Liver (tissue), 9 donors: ENCODE results near the gene PRDX6. TPM values are rescaled to one million over a fixed set of nuclear protein-coding genes. Genes with fewer than 3 reads are reported as not detected.

ENCODE experiments used
- DNase-seq: peaks from one replicate; pipeline ENCODE4 v3.0.0-alpha.2; 2017; ENCODE audit warnings: low spot score
- H3K27ac ChIP-seq, 2 donors: one replicate each; pipeline ENCODE4 v1.7.0; 2013; ENCODE audit warnings: inconsistent platforms in 2 of 2, low read length in 2 of 2, control low read depth in 1 of 2, low read depth in 1 of 2, mild to moderate bottlenecking in 1 of 2
- H3K27me3 ChIP-seq, 4 donors: one replicate each; pipeline versions ENCODE4 v1.6.1 to v1.7.0; 2013; ENCODE audit warnings: low read length in 3 of 4, inconsistent platforms in 1 of 4, mild to moderate bottlenecking in 1 of 4, moderate library complexity in 1 of 4; ENCODE audit not compliant: control insufficient read depth in 4 of 4, insufficient read depth in 4 of 4
- H3K36me3 ChIP-seq, 4 donors: one replicate each; pipeline versions ENCODE4 v1.6.1 to v1.7.0; 2013; ENCODE audit warnings: low read length in 3 of 4, mild to moderate bottlenecking in 3 of 4, low read depth in 1 of 4, moderate library complexity in 1 of 4; ENCODE audit not compliant: control insufficient read depth in 4 of 4, insufficient read depth in 3 of 4
- H3K4me1 ChIP-seq, 4 donors: one replicate each; pipeline versions ENCODE4 v1.6.1 to v1.7.0; 2013; ENCODE audit warnings: low read length in 3 of 4, mild to moderate bottlenecking in 3 of 4, moderate library complexity in 1 of 4; ENCODE audit not compliant: control insufficient read depth in 4 of 4, insufficient read depth in 4 of 4
- H3K4me3 ChIP-seq, 3 donors: one replicate each; pipeline versions ENCODE4 v1.6.1 to v1.7.0; 2013; ENCODE audit warnings: low read length in 3 of 3, control low read depth in 1 of 3, low read depth in 1 of 3, mild to moderate bottlenecking in 1 of 3
- H3K9ac ChIP-seq, 2 donors: one replicate each; pipeline ENCODE4 v1.7.0; 2013; ENCODE audit warnings: low read length in 2 of 2, mild to moderate bottlenecking in 2 of 2, moderate library complexity in 2 of 2, control low read depth in 1 of 2, low read depth in 1 of 2
- H3K9me3 ChIP-seq, 4 donors: one replicate each; pipeline versions ENCODE4 v1.6.1 to v1.7.0; 2013; ENCODE audit warnings: low read length in 3 of 4; ENCODE audit not compliant: control insufficient read depth in 4 of 4
- ATF3 ChIP-seq: IDR thresholded peaks from 2 replicates; pipeline ENCODE4 v1.6.1; 2016; ENCODE audit warnings: antibody characterized with exemption
- EGR1 ChIP-seq, 2 donors: IDR thresholded peaks; 2 replicates each; pipeline ENCODE4 v1.6.1; 2016 to 2018; ENCODE audit warnings: antibody characterized with exemption in 2 of 2, low read depth in 2 of 2
- FOXA1 ChIP-seq: IDR thresholded peaks from 2 replicates; pipeline ENCODE4 v1.6.1; 2016; ENCODE audit warnings: antibody characterized with exemption
- FOXA2 ChIP-seq: IDR thresholded peaks from 2 replicates; pipeline ENCODE4 v1.6.1; 2016; ENCODE audit warnings: antibody characterized with exemption
- GABPA ChIP-seq, 2 donors: IDR thresholded peaks in 1 of 2; conservative IDR thresholded peaks in 1 of 2; 2 replicates each; pipeline ENCODE4 v1.6.1; 2016; ENCODE audit warnings: antibody characterized with exemption in 2 of 2, mild to moderate bottlenecking in 1 of 2, moderate library complexity in 1 of 2
- HNF4A ChIP-seq, 2 donors: conservative IDR thresholded peaks; 2 replicates each; pipeline ENCODE4 v1.6.1; 2016; ENCODE audit warnings: antibody characterized with exemption in 2 of 2, mild to moderate bottlenecking in 2 of 2
- HNF4G ChIP-seq: IDR thresholded peaks from 2 replicates; pipeline ENCODE4 v1.6.1; 2016; ENCODE audit warnings: antibody characterized with exemption
- JUND ChIP-seq, 2 donors: IDR thresholded peaks; 2 replicates each; pipeline ENCODE4 v1.6.1; 2016; ENCODE audit warnings: antibody characterized with exemption in 2 of 2
- NR2F2 ChIP-seq: IDR thresholded peaks from 2 replicates; pipeline ENCODE4 v1.6.1; 2016; ENCODE audit warnings: antibody characterized with exemption
- RAD21 ChIP-seq, 2 donors: IDR thresholded peaks; 2 replicates each; pipeline ENCODE4 v1.6.1; 2016; ENCODE audit warnings: antibody characterized with exemption in 2 of 2, mild to moderate bottlenecking in 2 of 2
- RXRA ChIP-seq, 2 donors: IDR thresholded peaks; 2 replicates each; pipeline ENCODE4 v1.6.1; 2017 to 2018; ENCODE audit warnings: antibody characterized with exemption in 2 of 2, mild to moderate bottlenecking in 1 of 2
- SP1 ChIP-seq: IDR thresholded peaks from 2 replicates; pipeline ENCODE4 v1.6.1; 2018; ENCODE audit warnings: antibody characterized with exemption, mild to moderate bottlenecking
- TAF1 ChIP-seq: conservative IDR thresholded peaks from 2 replicates; pipeline ENCODE4 v1.6.1; 2016; ENCODE audit warnings: antibody characterized with exemption, mild to moderate bottlenecking
- YY1 ChIP-seq: IDR thresholded peaks from 2 replicates; pipeline ENCODE4 v1.6.1; 2016; ENCODE audit warnings: antibody characterized with exemption, mild to moderate bottlenecking
- WGBS: extraction: QIAGEN DNeasy Blood & Tissue Kit; methylation state at CpG from one replicate; pipeline ENCODE4 v1.1.7; 2013; 5-methylcytosine and 5-hydroxymethylcytosine counted together
- polyA plus RNA-seq, 2 donors: library from polyadenylated mRNA; stranded (reverse) in 1 of 2; unstranded in 1 of 2; fragments of 200-250 nt in 1 of 2; fragments of >200 nt in 1 of 2; fragmentation: Nextera tagmentation in 1 of 2; extraction: Ambion mirVana in 1 of 2; gene quantifications; one replicate each; pipeline versions ENCODE4 v1.2.1 to v1.2.3, GENCODE V29; 2013 to 2015
- total RNA-seq, 2 donors: library from RNA; depleted of rRNA; stranded (reverse); fragments of >200 nt; gene quantifications; one replicate each; pipeline ENCODE4 v1.2.3, GENCODE V29; 2014
- TF ChIP-seq, protein P1 (sequence below): fragments of 150-350 bp; IDR thresholded peaks from 2 replicates; pipeline ENCODE4 v1.5.1; 2017; ENCODE audit warnings: improper control_type of control experiment, low read depth, low read length; ENCODE audit not compliant: missing input control
- TF ChIP-seq, protein P2 (sequence below): IDR thresholded peaks from 2 replicates; pipeline ENCODE4 v1.6.1; 2016; ENCODE audit warnings: antibody characterized with exemption, mild to moderate bottlenecking
- TF ChIP-seq, protein P3 (sequence below): IDR thresholded peaks from 2 replicates; pipeline ENCODE4 v1.6.1; 2016; ENCODE audit warnings: antibody characterized with exemption
- donor health status: healthy.
- donor health status: healthy.
- donor health status: healthy.
- donor health status: healthy.
- donor health status: healthy.

PRDX6 gene
- total and polyA plus RNA-seq, 4 donors, result 147 to 370 (median 240) TPM

DNA sequence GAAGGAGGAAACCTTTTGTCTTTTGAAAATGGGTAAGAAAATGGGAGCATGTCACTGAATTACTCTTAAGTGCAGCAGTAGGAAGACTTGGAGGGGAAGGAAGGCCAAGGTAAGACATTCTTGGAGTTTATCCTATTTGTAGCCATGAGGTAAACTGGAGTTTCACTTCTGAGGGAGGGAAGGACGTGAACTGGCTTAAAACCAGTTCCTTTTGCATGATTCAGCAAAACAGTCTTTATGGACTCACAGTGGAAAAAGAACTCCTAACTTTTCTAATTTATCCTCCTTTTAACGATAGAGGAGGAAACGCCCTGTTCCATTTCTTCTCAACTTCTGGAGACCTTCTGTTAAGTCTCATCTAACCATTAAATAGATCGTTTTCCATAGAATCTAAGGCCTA is 2.5 kb downstream of the PRDX6 start:
- H3K27ac ChIP-seq, result peak overlapping the region; percentile 17 to 45
- 65% methylated on average over 4 of the region's 4 CpGs for WGBS
- H3K36me3 ChIP-seq, result peaks cover 8 to 36% (median 31%) of the 10 kb centered on the region in 4 donors
- no peaks in the 10 kb centered on the region for H3K9me3 ChIP-seq
- peak overlapping the region in 1 of 2 donors; percentile 84 for H3K9ac ChIP-seq
- no peaks in the 10 kb centered on the region for H3K27me3 ChIP-seq
- no peak for DNase-seq
- TF ChIP-seq ATF3 (no peak), FOXA2 (no peak), JUND (IDR thresholded peaks at IDR 0.05) (no peak), FOXA1 (no peak), TAF1 (no peak), RXRA (IDR thresholded peaks at IDR 0.05) (no peak), YY1 (no peak), HNF4G (no peak), HNF4A (conservative IDR thresholded peaks at IDR 0.05) (no peak), GABPA (IDR thresholded peaks at IDR 0.05 in 1 of 2, conservative IDR thresholded peaks at IDR 0.05 in 1 of 2) (no peak), EGR1 (IDR thresholded peaks at IDR 0.05; ENCODE audit: low read depth in 2 of 2) (no peak)
- TF ChIP-seq, protein P1, sequence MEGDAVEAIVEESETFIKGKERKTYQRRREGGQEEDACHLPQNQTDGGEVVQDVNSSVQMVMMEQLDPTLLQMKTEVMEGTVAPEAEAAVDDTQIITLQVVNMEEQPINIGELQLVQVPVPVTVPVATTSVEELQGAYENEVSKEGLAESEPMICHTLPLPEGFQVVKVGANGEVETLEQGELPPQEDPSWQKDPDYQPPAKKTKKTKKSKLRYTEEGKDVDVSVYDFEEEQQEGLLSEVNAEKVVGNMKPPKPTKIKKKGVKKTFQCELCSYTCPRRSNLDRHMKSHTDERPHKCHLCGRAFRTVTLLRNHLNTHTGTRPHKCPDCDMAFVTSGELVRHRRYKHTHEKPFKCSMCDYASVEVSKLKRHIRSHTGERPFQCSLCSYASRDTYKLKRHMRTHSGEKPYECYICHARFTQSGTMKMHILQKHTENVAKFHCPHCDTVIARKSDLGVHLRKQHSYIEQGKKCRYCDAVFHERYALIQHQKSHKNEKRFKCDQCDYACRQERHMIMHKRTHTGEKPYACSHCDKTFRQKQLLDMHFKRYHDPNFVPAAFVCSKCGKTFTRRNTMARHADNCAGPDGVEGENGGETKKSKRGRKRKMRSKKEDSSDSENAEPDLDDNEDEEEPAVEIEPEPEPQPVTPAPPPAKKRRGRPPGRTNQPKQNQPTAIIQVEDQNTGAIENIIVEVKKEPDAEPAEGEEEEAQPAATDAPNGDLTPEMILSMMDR, result no peak
- TF ChIP-seq, protein P2, sequence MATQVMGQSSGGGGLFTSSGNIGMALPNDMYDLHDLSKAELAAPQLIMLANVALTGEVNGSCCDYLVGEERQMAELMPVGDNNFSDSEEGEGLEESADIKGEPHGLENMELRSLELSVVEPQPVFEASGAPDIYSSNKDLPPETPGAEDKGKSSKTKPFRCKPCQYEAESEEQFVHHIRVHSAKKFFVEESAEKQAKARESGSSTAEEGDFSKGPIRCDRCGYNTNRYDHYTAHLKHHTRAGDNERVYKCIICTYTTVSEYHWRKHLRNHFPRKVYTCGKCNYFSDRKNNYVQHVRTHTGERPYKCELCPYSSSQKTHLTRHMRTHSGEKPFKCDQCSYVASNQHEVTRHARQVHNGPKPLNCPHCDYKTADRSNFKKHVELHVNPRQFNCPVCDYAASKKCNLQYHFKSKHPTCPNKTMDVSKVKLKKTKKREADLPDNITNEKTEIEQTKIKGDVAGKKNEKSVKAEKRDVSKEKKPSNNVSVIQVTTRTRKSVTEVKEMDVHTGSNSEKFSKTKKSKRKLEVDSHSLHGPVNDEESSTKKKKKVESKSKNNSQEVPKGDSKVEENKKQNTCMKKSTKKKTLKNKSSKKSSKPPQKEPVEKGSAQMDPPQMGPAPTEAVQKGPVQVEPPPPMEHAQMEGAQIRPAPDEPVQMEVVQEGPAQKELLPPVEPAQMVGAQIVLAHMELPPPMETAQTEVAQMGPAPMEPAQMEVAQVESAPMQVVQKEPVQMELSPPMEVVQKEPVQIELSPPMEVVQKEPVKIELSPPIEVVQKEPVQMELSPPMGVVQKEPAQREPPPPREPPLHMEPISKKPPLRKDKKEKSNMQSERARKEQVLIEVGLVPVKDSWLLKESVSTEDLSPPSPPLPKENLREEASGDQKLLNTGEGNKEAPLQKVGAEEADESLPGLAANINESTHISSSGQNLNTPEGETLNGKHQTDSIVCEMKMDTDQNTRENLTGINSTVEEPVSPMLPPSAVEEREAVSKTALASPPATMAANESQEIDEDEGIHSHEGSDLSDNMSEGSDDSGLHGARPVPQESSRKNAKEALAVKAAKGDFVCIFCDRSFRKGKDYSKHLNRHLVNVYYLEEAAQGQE, result no peak
- TF ChIP-seq, protein P3, sequence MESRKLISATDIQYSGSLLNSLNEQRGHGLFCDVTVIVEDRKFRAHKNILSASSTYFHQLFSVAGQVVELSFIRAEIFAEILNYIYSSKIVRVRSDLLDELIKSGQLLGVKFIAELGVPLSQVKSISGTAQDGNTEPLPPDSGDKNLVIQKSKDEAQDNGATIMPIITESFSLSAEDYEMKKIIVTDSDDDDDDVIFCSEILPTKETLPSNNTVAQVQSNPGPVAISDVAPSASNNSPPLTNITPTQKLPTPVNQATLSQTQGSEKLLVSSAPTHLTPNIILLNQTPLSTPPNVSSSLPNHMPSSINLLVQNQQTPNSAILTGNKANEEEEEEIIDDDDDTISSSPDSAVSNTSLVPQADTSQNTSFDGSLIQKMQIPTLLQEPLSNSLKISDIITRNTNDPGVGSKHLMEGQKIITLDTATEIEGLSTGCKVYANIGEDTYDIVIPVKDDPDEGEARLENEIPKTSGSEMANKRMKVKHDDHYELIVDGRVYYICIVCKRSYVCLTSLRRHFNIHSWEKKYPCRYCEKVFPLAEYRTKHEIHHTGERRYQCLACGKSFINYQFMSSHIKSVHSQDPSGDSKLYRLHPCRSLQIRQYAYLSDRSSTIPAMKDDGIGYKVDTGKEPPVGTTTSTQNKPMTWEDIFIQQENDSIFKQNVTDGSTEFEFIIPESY, result no peak
- H3K4me1 ChIP-seq, result peaks cover 1 to 61% (median 48%) of the 10 kb centered on the region in 4 donors
- peak overlapping the region; percentile 52 to 87 (median 85) for H3K4me3 ChIP-seq

- 40% methylated on average over 1 of the region's 1 CpG for WGBS
- Histone ChIP-seq H3K27me3 (no peaks in the 10 kb centered on the region), H3K4me1 (peaks cover 1 to 44% (median 32%) of the 10 kb centered on the region in 4 donors), H3K27ac (no peak overlapping the region), H3K9ac (no peak overlapping the region), H3K36me3 (peaks cover 12 to 51% (median 47%) of the 10 kb centered on the region in 4 donors), H3K9me3 (no peaks in the 10 kb centered on the region), H3K4me3 (no peak overlapping the region)
- TF ChIP-seq NR2F2 (no peak), HNF4A (conservative IDR thresholded peaks at IDR 0.05) (peak; percentile 32 to 69), TAF1 (no peak), RAD21 (IDR thresholded peaks at IDR 0.05) (peak in 1 of 2 donors; percentile 5), FOXA1 (no peak), HNF4G (no peak), SP1 (no peak), RXRA (IDR thresholded peaks at IDR 0.05) (peak; percentile 11 to 13)
- TF ChIP-seq, protein P2, result no peak
- TF ChIP-seq, protein P1, result no peak
- DNase-seq, result no peak
Observed at GRCh38 chr1:173481195-173481772, 4.1 kb downstream of the PRDX6 start.
